22Rv1 (cell line): ENCODE measurements around the gene EMC9.

Experiments used
- H3K27ac ChIP-seq: fragments of 450-650 bp; 2 replicates; pipeline ENCODE4 v1.5.1; 2017
- ZFX ChIP-seq: fragments of 450-650 bp; IDR thresholded peaks from 2 replicates; pipeline ENCODE4 v1.6.1; 2017; ENCODE audit warnings: antibody characterized with exemption, borderline replicate concordance
- TF ChIP-seq, protein P1 (sequence below): fragments of 450-650 bp; IDR thresholded peaks from 2 replicates; pipeline ENCODE4 v1.5.1; 2017; ENCODE audit warnings: mild to moderate bottlenecking

EMC9 gene

DNA sequence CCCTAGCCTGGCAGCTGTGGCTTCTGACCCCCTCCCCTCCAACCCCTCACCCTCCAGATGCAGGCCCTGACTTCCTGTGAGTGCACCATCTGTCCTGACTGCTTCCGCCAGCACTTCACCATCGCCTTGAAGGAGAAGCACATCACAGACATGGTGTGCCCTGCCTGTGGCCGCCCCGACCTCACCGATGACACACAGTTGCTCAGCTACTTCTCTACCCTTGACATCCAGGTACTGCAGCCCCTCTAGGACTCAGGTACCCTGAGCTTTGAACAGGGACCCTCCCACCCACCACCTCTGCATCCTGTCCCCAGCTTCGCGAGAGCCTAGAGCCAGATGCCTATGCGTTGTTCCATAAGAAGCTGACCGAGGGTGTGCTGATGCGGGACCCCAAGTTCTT lies 13.7 kb upstream of the EMC9 start:
- H3K27ac ChIP-seq = no peak overlapping the region
- TF ChIP-seq ZFX = no peak
- TF ChIP-seq, protein P1, sequence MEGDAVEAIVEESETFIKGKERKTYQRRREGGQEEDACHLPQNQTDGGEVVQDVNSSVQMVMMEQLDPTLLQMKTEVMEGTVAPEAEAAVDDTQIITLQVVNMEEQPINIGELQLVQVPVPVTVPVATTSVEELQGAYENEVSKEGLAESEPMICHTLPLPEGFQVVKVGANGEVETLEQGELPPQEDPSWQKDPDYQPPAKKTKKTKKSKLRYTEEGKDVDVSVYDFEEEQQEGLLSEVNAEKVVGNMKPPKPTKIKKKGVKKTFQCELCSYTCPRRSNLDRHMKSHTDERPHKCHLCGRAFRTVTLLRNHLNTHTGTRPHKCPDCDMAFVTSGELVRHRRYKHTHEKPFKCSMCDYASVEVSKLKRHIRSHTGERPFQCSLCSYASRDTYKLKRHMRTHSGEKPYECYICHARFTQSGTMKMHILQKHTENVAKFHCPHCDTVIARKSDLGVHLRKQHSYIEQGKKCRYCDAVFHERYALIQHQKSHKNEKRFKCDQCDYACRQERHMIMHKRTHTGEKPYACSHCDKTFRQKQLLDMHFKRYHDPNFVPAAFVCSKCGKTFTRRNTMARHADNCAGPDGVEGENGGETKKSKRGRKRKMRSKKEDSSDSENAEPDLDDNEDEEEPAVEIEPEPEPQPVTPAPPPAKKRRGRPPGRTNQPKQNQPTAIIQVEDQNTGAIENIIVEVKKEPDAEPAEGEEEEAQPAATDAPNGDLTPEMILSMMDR = no peak

DNA sequence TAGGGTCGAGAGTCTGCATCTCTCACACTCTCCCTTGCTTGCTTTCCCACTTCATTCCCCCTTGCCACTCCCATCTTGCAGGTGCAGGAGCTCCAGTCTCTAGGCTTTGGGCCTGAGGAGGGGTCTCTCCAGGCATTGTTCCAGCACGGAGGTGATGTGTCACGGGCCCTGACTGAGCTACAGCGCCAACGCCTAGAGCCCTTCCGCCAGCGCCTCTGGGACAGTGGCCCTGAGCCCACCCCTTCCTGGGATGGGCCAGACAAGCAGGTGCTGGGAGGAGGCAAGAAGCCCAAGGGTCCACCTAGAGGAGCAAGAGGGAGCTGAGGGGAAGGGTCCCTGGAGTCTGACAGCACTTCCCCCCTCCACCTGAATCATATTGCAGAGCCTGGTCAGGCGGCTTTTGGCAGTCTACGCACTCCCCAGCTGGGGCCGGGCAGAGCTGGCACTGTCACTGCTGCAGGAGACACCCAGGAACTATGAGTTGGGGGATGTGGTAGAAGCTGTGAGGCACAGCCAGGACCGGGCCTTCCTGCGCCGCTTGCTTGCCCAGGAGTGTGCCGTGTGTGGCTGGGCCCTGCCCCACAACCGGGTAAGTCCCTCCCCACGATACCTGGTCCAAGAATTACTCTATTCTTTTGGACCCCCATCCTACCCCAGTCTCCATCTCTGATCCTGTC lies 10.2 kb upstream of the EMC9 start:
- TF ChIP-seq, protein P1 = no peak
- TF ChIP-seq ZFX = no peak

DNA sequence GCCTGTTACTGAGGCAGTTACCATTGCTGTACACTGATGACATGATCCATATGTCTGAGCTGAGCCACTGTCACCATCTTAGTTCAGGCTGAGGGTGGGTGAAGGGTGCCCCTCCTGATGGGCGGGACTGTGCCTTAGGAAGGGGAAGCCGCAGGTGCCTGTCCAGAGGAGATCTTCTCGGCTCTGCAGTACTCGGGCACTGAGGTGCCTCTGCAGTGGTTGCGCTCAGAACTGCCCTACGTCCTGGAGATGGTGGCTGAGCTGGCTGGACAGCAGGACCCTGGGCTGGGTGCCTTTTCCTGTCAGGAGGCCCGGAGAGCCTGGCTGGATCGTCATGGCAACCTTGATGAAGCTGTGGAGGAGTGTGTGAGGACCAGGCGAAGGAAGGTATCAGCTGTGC lies 9.6 kb upstream of the EMC9 start:
- no peak overlapping the region for H3K27ac ChIP-seq
- no peak for TF ChIP-seq ZFX
- TF ChIP-seq, protein P1 = no peak

More for the DNA sequence above, 10.2 kb upstream of the EMC9 start:
- no peak overlapping the region for H3K27ac ChIP-seq

DNA sequence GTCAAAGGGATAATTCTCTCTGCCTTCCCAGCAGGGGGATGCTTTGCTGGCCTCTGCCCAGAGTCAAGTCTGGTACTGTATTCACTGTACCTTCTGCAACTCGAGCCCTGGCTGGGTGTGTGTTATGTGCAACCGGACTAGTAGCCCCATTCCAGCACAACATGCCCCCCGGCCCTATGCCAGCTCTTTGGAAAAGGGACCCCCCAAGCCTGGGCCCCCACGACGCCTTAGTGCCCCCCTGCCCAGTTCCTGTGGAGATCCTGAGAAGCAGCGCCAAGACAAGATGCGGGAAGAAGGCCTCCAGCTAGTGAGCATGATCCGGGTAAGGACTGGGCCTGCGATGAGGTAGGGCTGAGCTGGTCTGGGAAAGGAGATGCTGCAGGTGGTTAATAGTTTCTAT lies 9.2 kb upstream of the EMC9 start:
- TF ChIP-seq, protein P1 = no peak
- no peak for TF ChIP-seq ZFX
- no peak overlapping the region for H3K27ac ChIP-seq

DNA sequence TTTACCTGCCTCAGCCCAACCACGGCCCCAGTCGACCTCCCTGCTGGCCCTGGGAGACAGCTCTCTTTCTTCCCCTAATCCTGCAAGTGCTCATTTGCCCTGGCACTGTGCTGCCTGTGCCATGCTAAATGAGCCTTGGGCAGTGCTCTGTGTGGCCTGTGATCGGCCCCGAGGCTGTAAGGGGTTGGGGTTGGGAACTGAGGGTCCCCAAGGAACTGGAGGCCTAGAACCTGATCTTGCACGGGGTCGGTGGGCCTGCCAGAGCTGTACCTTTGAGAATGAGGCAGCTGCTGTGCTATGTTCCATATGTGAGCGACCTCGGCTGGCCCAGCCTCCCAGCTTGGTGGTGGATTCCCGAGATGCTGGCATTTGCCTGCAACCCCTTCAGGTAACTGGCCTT lies 8.7 kb upstream of the EMC9 start:
- TF ChIP-seq, protein P1 = no peak
- TF ChIP-seq ZFX = no peak
- H3K27ac ChIP-seq = no peak overlapping the region

DNA sequence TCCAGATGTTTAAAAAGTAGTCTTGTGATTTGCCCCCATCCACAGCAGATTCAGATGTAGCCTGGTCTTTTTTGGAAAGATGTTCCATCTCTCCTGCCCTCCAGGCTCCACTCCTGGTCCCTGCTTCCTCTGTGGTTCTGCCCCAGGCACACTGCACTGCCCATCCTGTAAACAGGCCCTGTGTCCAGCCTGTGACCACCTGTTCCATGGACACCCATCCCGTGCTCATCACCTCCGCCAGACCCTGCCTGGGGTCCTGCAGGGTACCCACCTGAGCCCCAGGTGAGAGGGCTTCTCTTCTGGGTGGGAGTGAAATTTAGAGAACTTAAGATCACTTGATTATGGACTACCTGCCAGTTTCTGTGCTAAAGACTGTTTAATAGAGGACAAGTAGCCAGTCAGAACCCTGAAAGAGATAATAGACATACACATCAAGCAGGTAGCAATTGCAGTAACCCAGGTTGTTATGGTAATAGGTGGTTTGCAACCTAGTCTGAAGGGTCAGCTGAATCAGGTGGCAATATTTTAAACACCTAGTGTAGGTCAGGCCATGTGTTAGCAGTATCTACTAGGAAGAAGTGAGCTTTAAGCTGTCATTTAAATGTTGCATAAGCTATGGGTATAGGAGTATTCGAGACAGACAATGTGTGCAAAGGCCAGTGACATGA lies 8.0 kb upstream of the EMC9 start:
- H3K27ac ChIP-seq = no peak overlapping the region
- TF ChIP-seq, protein P1 = no peak

DNA sequence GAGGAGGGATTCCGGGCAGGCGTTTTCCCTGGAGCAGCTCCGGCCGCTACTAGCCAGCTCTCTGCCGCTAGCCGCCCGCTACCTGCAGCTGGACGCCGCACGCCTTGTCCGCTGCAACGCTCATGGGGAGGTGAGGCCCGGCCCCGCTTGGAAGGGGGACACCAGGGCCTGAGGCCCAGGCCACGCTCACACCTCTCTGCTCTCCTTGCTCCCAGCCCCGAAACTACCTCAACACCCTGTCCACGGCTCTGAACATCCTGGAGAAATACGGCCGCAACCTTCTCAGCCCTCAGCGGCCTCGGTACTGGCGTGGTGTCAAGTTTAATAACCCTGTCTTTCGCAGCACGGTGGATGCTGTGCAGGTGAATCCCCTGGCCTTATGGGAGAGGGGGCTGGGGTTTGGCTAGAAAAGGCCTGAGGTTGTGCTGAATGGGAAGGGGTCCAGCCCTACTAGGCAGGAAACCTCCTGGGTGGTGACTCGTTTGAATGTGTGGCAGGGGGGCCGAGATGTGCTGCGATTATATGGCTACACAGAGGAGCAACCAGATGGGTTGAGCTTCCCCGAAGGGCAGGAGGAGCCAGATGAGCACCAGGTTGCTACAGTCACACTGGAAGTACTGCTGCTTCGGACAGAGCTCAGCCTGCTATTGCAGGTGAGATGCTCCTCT lies 6.5 kb upstream of the EMC9 start:
- TF ChIP-seq, protein P1 = no peak
- no peak for TF ChIP-seq ZFX
- peak overlapping the region; percentile 93 for H3K27ac ChIP-seq
